Right forelimb (tissue), 1 donor: ENCODE data around the gene RTF1.
A peak's percentile ranks its signal among the peaks of the same experiment; 100 is the strongest.

Source experiments
- DNase-seq: peaks from one replicate; pipeline ENCODE4 v3.0.0-alpha.2; 2018

RTF1 gene

GRCh38 chr15:41489641-41490040, 72.7 kb downstream of the RTF1 start:
- DNase-seq = no peak

DNA sequence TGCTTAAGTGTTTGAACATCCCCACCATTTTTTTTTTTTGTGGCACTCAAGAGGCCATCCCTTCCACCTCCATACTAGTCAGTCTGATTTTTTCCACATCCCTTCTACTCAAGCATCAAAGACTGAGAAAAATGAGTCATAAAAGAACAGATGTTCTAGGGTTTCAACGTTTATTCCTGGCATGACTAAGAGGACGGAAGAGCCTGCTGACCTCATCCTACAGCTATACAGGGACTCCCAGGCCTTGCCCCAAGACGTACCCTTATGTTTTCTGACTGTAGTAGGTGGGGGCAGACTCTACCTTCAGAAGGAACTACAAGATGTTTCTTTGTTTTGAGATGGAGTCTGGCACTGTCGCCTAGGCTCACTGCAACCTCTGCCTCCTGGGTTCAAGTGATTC, 73.5 kb downstream of the RTF1 start:
- DNase-seq = no peak

DNA sequence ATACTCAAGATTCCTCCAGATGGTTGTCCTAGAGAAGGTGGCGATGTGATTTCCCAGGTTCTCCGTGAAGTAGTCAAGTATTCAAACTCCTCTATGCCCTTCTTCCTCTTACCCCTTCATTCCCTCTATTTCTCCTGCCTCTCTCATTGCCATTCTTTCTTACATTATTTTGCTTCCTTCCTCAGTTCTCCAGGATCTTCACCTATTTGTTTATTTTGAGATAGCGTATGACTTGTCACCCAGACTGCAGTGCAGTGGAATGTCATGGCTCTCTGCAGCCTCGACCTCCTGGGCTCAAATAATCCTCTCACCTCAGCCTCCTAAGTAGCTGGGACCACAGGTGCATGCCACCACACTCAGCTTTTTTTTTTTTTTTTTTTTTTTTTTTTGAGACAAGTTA, 75.0 kb downstream of the RTF1 start:
- DNase-seq = no peak

DNA sequence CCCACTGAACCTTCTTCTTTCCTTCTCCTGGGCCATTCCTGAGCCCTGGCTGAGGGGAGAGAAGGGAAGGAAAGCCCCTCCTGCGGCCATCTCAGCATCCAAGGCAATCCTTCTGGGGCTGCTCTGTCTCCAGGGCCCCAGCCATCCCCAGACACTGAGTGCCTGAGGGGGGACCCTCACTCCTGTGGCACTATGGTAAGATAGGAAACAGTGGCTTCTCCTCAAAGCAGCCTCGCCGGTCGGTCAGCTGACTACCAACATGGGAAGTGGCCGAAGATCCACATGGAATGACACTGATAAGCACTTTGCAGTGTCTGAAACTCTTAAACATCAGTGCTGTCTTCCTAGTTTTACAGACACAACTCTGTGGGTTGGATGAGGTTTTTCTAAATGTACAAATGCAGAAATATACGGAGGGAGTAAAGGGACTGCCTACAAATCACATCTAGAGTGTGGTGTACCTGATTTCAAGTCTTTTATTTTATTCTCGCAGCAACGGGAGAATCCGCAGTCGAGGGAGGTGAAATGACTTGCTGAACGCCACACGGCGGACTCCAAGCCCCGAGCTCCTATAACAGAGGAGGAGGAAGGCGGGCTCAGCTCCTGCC, 75.8 kb downstream of the RTF1 start:
- no peak for DNase-seq

DNA sequence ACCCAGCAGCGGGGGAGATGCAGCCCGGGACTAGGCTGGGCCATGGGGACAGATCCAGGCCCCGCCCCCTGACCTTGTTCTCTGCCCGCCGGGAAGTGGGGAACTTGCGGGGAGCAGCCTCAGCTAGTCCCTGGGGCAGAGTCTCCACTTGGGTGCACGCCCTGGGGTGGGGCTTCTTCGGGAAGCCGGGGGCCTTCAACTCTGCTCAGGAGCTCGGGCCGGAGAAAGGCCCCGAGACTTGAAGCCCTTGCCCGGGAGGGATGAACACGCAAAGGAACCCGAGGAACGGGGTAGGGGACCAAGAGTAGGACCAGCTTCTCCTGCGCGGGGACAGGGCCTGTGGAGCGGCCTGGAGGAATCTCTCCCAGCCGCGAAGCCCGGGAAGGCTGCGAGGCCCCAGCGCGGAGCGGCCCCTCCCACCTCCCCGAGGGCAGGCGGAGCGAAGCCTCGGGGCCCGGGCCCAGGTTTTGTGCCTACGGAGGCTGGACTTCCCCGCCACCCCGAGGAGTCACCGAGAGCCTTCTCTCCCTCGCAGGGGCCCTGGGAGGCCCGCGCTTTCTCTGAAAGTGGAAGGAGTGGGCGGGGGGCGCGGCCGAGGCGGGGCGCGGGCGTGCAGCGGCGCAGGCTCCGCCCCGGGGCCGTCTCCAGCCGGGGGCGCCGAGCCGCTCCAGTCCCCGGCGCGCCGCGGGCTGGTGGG, 76.5 kb downstream of the RTF1 start, which contains the start of gene ITPKA:
TSS of gene ITPKA (plus strand) at position 670 of the 697 bp plus-strand sequence. CDS start 54 bp downstream, outside the sequence.
- DNase-seq = peak; percentile 81

DNA sequence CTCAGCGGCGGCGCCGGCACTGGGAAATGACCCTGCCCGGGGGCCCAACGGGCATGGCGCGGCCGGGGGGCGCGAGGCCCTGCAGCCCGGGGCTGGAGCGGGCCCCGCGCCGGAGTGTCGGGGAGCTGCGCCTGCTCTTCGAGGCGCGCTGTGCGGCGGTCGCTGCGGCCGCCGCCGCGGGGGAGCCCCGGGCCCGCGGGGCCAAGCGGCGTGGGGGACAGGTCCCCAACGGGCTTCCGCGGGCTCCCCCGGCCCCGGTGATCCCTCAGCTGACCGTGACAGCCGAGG, 77.0 kb downstream of the RTF1 start:
- DNase-seq = no peak

GRCh38 chr15:41494190-41494921, 77.5 kb downstream of the RTF1 start:
- DNase-seq = no peak

DNA sequence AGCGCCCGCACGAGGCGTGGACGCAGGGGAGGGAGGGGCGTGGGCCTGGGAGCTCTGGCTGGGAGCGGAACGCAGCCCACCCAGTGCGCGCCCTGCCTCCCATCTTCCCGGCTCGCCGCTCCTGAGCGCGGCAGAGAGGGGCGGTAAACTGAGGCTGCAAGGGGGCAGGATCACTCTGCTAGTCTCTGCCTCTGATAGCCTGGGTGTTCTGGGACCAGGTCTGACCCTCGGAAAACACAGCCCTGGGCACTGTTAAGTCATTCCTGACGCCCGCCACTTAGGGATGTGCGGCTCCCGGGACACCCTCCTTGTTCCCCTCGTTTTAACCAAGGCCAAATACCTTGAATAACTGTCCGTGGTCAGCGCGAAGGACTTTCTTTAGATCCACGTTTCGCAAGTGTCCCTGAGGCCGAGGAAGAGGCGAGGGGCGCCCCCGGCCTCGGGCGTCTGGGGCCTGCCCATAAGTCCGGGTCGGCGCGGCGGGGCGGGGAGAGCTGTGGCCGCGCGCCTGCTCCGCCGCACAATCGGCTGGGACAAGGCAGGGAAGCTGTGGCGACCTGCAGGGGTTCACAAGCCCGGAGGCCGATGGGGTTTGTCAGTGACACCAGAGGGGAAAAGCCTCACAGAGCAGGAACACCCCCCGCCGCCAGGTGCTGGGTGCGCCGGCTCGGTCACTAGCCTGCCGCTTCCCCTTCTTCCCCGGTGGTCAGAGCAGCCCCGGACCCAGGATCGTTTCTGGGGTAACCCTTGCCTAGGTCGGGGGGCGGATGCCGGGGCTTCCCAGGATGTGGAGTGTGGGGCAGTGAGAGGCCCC, 78.2 kb downstream of the RTF1 start:
- DNase-seq = no peak

DNA sequence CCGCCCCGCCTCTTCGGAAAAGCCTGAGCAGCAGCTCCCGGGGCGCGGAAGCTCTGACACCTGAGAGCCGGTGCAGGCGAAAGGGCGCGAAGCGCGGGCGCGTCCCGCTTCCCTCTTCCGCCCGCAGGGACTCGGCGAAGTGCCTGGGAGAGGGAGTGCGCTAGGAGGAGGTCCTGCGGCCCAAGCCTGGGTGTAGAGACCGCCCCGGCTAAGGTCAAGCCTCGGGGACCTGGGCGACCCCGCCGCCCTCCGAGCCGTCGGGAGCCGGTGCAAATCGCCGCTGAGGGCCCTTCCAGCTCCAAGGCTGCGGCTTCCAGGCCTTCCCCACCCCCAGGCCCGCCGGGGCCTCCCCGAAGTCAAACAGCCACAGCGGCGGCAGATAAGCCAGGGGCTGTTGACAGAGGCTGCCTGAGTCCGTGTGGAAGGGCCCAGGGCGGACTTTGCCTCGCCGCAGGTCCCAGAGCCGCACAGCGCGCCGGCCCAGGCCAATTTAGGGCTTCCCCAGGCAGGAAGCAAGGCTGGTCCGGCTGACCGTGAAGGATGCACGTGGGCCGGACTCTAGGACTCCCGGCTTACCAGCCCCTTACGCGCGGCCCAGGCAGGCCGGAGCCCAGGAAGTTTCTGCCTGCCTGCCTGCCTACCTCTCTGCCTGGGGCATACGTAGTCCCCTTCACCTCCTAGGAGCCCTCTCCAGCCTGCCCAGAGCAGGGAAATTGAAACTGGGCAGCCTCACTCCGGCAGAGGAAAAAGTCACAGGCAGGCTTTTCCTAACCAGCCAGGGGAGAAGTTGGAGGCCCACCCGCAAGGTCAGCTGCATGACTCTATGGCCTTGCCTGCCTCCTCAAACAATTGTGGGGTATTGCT, 79.1 kb downstream of the RTF1 start:
- DNase-seq = no peak

DNA sequence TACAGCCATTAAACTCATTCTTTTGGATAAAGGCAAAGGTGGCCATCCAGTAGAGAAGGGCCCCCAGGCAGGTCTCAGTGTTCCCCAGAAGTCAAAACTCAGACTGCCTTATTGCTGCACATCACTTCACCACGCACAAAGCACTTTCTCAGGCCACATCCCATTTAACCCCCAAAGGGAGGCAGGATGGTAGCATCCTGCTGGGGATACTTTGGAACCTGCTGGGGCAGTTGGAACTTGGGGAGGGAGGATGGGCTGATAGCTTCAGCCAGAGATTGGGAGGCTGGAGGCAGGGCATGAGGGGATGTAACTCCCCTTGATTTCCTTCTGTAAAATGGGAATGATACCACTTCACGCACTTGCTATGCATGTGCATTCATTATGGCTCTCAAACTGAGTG, 81.8 kb downstream of the RTF1 start:
- DNase-seq = no peak

- DNase-seq = no peak
These were observed 82.4 kb downstream of the RTF1 start for GRCh38 chr15:41499109-41499851.

DNA sequence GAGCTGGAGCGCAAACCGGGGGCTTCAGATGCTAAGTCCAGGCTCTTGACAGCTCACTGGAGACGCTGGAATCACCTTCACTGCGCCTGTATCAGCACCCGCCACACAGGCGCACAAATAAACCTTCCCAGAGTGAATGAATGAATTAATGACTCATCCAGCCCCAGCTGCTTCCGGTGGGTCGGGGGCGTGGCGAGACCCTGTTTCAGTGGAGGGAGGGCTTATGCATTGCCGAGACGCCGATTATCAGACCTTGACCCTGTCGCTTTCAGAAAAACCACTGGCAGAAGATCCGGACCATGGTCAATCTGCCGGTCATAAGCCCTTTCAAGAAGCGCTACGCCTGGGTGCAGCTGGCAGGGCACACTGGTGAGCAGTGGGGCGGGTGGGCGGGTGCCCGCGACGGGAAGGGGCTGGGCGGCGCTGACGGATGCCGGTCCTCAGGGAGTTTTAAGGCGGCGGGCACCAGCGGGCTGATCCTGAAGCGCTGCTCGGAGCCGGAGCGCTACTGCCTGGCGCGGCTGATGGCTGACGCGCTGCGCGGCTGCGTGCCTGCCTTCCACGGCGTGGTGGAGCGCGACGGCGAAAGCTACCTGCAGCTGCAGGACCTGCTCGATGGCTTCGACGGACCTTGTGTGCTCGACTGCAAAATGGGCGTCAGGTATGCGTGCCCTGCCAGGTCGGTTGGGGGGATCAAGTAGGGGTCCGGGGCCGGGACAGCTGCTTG, 84.5 kb downstream of the RTF1 start:
- DNase-seq = no peak

DNA sequence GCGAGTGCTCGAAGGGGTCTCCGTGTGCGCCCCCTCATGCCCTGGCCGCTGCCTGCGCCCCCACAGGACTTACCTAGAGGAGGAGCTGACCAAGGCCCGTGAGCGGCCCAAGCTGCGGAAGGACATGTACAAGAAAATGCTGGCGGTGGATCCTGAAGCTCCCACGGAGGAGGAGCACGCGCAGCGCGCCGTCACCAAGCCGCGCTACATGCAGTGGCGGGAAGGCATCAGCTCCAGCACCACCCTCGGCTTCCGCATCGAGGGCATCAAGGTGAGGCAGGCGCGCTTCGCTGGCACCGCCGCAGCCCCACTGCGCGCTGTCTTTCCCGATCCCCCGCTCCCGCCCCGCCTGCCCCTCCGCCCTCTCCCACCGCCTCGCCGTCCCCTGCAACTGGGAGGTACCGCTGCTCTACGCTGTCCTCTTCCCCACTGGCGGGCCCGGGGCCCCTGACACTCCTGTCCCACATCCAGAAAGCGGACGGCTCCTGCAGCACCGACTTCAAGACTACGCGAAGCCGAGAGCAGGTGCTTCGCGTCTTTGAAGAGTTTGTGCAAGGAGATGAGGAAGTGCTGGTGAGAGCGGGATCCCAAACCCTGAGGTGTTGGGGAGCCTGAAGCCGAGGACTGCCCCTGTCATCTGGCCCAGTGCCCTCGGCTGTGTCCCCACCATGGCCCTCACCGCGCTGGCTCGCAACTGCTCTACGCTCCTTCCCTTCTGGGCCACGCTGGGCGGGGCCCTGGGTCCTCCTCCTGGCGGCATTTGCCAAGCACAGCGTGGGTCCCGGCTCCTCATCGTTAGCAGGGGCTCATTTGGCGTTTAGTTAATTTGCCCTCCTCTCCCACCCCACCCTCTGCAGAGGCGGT, 85.3 kb downstream of the RTF1 start:
- no peak for DNase-seq

DNA sequence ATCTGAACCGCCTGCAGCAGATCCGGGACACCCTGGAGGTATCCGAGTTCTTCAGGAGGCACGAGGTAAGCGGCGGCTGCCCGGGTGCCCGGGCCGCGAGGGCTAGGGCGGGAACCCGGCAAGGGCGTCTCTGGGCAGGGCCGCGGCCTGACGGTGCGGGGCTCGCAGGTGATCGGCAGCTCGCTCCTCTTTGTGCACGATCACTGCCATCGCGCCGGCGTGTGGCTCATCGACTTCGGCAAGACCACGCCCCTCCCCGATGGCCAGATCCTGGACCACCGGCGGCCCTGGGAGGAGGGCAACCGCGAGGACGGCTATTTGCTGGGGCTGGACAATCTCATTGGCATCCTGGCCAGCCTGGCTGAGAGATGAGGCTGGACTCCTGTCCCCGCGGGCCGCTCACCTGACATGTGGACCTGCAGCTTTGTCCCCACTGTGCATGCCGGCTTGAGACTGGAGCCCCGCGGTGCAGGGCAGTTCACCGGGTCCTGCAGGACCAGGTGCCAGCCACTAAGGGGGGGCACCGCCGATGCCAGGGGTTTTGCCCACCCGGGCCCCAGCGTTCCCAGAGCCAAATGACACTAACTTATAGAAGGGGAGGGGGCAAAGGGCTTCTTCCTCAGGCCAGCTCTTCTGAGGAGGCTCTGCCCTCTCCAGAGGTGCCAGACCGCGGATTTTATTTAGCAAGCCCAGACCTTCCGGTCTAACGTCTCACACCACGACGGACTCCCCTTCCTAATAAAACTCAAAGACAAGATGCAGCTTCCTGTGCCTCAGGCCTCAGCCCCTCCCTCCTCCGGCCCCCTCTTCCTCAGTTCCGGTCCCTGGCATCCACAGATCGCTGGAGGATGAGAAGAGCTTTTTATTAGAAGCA, 86.1 kb downstream of the RTF1 start:
- DNase-seq = no peak

- no peak for DNase-seq
These were observed 86.7 kb downstream of the RTF1 start for GRCh38 chr15:41503669-41504010.

DNA sequence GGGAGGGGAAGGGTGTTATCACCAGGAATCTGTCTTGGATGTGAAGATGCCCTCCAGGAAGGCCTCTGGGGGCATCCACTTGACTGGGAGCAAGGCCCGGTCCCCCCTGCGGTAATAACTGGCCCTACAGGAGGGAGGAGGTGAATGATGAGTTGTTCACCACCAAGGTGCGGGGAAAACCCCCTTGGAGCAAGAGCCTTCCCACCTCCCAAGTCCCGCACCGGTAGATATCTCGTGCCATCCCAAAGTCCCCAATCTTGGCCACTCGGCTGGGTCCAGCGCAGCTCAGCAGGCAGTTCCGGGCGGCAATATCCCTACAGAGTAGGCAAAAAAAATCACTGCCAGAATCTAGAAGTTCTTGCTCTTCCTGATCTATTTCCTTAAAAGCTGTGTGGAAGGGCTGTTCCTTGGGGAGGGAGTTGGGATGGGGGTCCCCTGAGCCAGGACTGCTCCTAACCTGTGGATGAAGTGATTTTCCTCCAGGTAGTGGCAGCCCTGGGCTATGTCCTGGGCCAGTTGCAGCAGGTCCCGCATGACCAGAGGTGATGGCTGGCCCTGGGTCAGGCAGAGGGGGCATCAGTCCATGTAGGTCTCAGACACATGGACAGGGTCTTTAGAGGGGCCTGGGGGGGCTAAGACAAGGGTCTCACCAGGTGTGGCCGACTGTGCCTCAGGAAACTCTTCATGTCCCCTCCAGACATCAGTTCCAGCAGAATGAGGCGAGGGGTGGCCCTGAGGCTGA, 88.0 kb downstream of the RTF1 start:
- DNase-seq = no peak

- DNase-seq = no peak
These were observed 88.9 kb downstream of the RTF1 start for GRCh38 chr15:41505776-41506175.

DNA sequence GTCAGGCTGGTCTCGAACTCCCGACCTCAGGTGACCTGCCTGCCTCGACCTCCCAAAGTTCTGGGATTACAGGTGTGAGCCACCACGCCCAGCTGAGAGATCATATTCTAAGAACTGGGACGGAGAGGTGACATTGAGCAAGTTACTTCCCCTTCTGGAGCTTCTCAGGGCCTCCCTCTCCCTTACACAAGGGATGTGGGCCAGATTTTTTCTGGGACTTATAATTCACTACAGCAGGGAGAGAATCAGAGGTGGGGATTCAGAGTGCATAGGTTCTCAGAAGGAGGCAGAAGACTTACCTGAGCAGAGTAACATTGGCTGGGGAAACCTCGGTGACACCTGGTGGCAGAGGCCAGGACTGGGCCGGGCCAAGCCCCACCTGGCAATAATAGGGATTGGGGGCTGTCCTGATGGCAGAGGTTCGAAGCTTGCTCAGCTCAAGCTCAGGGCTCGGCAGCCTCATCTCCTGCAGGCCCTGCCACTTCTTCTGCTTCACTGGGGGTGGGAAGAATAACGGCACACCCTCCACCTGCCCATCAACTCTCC, 90.0 kb downstream of the RTF1 start:
- no peak for DNase-seq
